22Rv1 (cell line): Measurements from ENCODE around the gene DPP6.

Experiments
- ZFX ChIP-seq: fragments of 450-650 bp; IDR thresholded peaks from 2 replicates; pipeline ENCODE4 v1.6.1; 2017; ENCODE audit warnings: antibody characterized with exemption, borderline replicate concordance
- TF ChIP-seq, protein P1 (sequence below): fragments of 450-650 bp; IDR thresholded peaks from 2 replicates; pipeline ENCODE4 v1.5.1; 2017; ENCODE audit warnings: mild to moderate bottlenecking

DNA sequence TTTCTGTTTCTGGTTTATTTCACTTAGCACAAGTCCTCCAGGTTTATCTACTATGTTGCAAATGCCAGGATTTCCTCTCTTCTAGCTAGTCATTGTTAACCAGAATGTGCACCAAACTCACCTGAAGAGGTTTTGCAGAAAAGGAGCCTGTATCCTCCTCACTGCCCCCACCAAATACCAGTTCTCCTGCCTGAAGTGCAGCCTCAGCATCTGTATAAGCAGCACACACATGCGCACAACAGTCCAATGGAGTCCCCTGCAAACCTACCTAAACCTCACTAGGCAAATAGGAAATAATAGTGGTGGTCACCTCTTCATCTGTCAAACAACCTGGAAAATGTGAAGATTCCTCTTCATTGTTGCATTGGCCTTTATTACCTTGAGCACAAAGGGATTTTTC, 712.9 kb downstream of the DPP6 start:
- TF ChIP-seq, protein P1, sequence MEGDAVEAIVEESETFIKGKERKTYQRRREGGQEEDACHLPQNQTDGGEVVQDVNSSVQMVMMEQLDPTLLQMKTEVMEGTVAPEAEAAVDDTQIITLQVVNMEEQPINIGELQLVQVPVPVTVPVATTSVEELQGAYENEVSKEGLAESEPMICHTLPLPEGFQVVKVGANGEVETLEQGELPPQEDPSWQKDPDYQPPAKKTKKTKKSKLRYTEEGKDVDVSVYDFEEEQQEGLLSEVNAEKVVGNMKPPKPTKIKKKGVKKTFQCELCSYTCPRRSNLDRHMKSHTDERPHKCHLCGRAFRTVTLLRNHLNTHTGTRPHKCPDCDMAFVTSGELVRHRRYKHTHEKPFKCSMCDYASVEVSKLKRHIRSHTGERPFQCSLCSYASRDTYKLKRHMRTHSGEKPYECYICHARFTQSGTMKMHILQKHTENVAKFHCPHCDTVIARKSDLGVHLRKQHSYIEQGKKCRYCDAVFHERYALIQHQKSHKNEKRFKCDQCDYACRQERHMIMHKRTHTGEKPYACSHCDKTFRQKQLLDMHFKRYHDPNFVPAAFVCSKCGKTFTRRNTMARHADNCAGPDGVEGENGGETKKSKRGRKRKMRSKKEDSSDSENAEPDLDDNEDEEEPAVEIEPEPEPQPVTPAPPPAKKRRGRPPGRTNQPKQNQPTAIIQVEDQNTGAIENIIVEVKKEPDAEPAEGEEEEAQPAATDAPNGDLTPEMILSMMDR, result no peak
- no peak for TF ChIP-seq ZFX
